GM19395 (cell line): ENCODE data around the gene COL4A1.

Experiments
- ATAC-seq: cut with Tn5 transposase; IDR thresholded peaks from one replicate; pipeline ENCODE4 v1.9.1; 2021; ENCODE audit warnings: mild to moderate bottlenecking, moderate library complexity; ENCODE audit not compliant: unreplicated experiment

COL4A1 gene

DNA sequence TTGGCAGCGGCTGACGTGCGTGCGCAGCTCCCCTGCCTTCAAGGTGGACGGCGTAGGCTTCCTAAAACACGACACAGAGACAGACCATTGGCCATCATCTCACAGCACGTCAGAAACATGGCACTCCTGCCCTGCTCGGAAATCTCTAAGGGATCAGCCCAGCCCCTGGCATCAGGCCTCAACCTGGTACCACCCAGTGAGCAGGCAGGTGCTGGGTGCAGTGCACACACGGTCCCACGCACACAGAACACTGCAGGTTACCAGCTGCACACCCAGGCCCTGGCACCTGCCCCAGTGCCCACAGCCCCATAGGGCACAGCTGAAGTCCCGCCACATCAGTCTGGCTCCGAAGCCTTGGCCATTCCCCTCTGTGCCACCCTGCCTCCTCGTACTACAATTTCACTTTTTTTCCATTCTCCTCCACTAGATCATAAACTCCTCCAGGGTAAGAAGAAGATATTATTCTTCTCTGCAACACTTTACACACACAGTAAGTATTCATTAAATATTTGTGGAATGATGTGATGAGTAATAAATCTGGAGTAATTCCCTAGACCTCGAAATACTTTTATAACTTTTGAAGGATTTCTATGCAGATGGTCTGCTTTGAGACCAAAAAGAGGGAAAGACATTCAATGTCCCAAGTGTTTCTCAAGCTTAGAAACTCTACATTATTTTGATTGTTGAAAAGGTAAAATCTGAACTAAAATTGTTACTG, 156.4 kb downstream of the COL4A1 start:
- no peak for ATAC-seq

DNA sequence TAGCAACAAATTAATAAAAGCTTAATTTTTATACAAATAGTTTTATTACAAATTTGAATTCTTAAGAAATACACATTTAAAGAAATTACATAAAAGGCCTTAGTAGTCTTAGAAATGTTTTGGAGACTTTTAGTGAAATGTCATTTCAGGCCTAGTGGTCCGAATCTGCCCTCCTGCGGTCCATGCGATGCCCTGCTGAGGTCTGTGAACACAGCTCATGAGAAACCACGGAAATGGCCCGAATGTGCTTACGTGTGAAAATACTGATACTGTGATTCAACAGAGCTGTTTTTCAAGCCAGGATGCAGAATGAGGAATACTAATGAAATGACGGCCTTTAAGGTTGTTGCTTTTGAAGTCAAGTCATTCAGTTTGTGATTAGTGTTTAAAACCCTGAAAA, 157.9 kb downstream of the COL4A1 start:
- ATAC-seq, result no peak

DNA sequence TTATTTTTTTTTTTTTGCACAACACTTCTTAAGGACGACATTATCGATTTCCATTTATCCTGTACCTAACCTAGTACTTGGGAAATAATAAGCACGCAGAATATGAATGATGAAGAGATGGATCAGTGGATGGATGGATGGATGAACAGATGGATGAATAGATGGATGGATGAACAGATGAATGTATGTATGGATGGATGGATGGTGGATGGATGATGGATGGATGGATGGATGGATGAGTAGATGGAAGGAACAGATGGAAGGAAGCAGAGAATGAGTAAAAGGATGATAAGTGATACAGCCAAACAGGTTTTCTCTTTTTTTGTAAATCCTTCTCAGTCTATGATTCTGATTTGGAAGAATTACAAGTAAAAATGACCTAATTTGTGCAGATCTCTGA, 166.9 kb downstream of the COL4A1 start:
- no peak for ATAC-seq

DNA sequence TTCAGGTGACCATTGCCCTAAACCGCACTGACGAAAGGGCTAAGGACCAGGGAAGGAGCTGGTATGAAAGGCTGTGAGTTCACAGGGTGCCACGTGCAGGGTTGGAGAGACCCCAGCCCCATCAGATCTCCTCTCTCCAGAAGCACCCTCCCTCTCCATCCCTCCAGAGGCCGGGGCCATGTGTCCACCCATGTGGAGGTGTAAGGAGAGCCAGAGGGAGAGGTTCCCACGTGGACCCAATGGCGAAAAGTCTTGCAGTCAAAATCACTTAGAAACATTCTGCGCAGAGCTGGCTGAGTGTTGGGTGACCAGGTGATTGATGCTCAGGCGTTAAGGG, 168.3 kb downstream of the COL4A1 start:
- ATAC-seq, result no peak

DNA sequence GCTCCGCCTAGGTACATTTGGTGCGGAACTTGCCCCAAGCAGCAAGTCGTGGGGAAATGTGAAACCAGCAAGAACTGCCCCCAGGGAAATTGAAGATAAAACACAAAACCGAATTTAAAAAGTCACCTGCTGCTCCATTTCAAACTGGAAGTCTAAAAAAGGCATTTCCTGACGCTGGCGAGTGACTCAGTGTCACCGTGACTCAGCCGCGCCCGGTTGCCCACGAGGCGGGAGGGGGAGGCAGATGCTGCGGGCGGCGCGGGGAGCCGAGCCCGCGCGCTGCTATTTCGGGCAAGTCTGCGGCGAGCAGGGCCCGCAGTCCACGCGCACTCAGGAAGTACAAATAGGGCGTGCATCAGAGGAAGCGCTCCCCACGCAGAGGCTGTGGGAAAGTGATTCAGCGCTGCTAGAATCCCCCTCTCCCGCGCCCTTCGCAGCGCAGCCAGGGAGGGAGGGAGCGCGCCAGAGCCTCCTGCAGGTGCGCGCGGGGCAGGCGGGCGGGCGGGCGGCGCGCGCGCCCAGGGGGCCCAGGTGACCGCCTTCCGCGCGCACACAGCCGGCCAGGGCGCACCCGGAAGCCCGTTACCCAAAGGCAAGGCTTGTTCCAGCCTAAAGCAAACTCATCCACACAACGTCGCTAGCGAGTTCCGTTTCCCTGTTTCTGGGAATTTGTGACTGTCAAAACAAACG, 168.8 kb downstream of the COL4A1 start:
- peak; percentile 69 for ATAC-seq

DNA sequence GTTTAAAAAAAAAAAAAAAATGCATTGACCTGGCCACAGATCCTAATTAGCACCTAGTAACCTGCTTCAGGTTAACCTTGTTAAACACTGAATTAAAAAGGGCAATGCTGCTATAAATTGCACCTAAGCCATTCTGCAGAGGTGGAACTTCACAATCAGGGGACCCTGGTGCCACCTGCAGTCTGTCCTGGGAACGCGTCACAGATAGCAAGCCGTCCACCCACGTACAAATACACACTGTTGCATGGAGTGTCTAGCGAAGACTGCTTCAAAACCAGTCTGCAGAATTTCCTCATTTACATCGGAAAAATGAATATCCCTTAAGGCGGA, 169.3 kb downstream of the COL4A1 start:
- ATAC-seq, result peak; percentile 83

DNA sequence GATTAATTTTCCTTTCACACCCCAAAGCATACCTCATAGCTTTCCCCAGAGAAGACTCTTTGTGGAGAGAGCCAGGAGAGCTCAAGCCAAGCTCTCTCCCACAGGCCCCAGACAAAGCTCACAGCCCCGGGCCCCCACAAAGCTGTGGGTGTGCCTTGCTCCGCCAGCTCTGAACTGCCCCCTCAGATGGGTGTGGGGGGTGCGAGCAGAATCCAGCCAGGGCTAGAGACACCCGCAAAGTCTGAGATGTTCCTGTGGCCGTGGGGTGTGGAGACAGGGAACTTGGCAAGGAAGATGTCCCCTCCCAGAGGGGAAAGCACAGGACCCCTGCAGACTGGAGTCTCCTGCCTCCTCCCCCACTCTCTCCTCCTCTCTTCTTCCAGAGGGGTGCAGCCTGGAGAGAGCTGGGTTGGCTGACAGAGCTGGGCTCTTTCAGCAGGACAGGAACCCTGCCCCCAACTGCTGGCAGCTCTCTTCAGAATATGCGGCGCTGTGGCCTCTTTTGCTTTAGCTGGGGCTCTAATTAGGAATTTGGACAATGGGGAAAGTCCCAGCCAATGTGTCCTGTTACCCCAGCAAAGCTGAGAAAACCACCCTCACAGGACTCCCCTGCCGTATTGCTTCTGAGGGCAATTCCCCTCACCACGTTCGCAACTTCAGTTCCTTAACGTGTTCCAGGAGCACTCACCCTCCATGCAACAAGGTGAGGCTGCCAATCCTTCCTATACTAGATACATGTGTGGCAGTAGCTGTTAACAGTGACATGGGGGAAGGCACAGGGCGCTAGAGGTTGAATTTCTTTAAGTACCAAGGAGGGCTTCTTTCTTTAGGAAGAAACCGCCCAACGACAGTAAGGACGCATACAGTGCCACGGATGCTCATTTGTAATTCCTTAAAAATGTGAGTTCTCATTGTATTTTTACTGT, 170.0 kb downstream of the COL4A1 start:
- no peak for ATAC-seq

DNA sequence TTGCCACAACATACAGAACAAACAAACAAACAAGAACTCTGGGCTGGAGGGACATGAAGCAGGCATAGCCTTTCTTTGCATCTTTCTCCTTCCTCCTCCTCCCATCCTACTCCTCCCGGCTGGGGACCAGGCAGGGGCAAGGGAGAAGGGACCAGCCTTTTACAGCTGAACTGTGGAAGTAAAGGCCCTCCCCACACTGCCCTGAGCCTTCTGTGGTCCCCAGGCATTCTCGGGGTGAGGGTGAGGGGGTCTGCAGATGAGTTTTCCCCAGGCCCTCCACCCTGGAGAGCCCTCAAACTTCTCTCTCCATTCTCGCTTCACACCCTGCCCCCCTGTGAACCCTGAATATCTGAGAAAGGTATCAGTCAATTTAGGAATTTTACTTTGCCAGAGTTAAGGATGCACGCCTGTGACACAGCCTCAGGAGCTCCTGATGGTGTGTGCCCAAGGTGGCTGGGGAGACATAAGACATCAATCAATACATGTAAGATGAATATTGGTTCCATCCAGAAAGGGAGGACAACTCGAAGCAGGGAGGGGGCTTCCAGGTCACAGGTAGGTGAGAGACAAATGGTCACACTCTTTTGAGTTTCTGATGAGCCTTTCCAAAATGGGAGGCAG, 170.9 kb downstream of the COL4A1 start:
- ATAC-seq, result no peak

DNA sequence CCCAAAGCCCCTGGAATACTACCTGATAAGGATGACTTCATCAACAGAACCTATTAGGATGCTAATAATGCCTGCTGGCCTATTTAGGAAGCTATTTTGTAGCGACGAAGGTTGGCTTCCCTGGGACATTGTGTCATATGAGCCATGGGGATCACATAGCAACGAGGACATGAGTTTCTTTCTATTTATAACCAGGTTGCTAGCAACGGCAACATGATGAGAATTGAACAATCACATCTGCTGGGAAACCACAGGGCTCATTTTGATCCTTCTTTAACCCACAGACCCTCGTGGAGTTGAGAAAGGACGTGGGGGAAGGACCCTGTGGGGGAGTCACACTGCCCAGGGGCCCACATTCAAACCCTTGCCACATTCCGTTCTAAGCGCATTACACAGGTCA, 172.2 kb downstream of the COL4A1 start:
- ATAC-seq, result no peak

DNA sequence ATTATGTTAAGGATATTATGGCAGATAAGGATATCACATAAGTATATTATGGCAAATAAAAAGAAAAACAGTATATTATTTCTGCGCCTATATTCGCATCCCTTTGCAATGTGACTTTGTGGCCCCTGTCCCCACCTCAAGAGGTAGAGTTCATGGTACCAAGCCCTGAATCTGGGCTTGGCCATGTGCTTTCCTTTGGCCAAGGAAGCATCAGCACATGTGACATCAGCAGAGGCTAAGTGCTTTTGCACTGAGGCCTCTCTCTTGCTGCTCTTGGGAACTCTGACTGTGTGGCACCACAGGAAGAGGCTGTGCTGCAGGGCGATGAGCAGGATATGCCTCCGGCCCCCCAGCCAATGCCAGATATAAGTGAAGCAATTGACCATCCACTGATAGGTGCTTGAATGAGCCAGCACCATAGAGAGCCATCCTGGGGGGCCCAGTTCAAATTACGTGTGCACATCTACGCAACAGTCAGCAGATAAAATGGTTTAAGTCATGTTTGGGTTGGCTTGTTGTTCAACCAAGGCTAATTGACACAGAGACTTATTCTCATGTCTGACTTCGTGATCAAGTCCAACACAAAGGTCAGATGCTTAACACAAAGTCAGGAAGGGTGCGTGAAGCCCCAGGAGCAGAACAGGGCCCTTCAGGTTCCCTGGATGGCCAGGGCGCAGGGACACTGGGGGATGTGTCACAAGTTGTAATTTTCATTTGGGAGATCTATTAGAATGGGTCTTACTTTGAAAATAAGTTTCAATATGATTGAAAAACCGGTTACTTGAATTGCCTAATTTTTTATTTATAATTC, 173.3 kb downstream of the COL4A1 start:
- no peak for ATAC-seq

DNA sequence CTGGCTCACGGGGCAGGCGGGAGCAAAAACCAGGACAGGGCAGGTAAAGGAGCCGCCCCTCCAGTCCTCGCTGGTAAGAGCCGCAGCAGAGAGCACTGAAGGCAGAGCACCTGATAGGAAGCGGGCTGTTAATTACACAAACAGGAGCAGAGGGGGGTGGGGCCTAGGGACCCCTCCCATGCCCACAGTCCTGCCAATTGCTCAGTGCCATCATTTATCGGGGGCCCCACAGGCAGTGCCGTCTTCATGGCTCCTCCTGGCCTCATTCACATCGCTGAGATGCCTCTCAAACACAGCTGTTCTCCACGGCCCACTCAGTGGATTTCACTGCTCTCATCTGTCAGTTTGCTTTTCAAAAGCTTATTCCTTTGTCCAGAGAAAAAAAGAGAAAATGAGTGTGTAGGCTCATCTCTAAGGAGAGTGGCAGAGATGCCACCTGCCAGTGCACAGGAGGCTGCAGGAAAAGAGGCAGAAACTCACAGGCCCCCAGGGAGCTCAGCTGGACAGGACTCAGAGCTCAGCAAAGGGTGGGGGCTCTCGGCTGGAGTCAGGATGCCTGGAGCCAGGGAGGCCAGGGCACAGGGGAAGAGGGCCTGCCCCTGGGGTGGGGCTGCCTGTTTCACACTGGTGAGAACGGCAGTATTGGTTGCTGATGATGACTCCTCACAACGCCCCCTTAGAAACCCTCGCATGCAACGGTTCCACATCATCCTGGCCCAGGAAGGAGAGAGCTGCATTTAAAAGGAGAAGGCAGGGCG, 174.6 kb downstream of the COL4A1 start:
- ATAC-seq, result no peak

DNA sequence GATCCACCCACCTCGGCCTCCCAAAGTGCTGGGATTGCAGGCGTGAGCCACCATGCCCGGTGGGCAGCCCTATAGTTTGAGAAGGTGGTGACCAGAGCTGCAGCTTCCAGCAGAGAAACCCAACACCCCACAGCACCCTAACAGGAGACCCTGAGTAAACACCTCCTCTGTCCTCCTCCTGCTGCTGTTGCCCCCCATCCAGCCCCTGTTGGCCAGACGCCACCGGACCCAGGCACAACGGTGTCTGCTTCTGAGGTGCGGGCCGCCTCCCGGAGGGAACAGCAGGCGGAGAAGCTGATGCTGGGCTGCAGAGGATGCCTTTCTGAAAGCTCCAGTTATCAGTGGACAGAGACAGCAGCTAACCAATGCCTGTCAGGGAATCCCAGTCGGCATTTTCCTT, 175.5 kb downstream of the COL4A1 start:
- no peak for ATAC-seq

DNA sequence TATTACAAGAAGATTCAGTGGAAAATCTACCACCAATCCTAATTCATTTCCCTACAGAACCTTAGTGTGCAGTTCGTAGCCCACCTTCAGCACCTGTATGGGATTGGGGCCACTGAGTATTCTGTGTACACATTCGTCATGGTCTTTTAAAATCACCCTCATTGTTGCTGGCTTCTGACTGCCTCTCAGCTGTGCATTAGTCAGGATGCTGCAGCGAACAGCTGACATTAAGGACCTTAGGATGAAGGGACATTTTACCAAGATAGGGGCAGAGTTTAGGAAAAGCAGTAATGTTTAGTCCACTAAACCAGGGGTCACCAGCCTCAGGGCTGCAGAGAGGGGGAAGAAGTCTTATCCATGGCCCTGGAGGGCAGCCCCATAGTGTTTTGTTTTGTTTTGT, 176.5 kb downstream of the COL4A1 start:
- ATAC-seq, result no peak

DNA sequence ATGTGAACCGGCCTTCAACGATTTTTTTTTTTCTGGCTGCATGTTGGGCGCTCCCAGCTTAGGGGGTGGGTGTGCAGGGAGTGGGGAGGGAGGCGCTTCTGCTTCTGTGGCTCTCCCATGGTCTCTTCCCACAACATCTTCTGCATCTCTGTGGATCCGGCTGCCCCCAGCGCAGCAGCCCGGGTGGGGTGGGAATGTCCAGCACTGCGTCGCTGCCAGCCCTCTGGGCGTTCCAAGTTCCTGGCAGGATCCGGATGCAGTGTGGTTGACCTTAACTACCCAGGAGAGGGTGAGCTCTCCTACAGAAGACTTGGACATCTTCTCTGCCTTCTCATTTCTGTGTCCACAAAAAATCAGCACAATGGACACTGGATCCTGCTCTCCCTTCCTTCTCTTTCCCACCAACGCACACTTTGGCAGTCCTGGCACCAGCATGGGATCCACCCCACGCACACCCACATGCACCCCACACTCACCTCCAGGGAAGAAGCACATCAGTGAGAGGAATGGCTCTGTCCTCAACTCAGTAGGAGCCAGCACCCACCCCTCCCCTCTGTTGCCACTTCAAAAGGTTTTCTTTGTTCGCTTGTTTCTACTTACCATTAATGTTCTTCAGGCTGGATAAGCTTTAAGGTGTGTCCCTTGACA, 177.3 kb downstream of the COL4A1 start:
- no peak for ATAC-seq

DNA sequence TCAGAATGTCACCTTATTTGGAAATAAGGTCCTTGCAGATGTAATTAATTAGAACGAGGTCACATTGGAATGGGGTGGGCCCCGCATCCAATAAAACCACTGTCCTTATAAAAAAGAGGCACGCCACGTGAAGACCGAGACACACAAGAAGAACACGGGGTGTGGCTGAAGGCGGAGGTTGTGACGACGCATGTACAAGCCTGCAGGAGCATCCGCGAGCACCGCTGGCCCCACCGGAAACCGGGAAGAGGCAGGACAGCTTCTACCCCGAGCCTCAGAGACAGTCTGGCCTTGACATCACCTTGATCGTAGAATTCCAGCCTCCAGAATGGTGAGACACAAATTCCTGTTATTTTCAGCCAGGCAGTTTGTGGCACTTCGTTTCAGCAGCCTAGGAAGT, 177.9 kb downstream of the COL4A1 start:
- ATAC-seq, result no peak

DNA sequence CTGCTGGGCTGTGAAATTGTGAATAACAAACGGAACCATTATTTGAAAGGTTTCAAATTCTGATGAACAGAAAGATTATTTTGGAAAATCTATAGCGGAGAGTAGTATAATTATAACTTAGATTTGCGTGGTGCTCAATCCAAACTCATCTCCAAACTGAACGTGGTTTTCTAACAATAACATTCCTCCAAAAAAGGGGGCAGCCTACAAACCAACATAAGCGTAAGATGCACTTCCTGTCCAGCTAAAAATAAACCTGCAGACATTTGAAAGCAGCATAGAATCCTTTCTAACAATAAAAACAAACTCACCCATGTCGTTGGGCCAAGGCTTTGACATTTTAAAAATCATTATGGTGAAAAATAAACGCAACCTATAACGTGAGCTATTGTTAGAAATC, 178.4 kb downstream of the COL4A1 start:
- ATAC-seq, result no peak

DNA sequence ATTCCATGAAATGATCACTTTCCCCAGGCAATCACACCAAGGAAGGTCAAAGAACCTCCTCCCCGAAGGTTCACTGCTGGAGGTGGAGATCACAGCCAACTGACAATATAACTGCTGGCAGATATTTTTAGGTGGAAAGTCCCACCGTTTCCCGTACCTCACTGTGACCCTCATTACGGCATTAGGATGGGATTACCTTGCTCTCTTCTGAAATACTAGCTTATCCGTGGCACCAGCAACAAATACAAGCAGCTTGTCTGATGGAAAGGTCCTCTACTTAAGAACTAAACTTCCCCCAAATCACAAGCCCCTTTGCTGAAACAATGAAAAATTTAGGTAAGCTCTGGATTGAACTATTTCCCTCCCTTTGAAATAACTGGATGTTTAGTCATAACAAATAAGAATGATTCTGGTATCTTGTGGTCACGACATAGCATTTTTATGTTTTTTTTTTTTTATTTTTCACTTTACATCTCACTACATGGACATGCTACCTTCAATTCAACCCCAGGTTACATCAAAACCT, 178.9 kb downstream of the COL4A1 start:
- no peak for ATAC-seq

DNA sequence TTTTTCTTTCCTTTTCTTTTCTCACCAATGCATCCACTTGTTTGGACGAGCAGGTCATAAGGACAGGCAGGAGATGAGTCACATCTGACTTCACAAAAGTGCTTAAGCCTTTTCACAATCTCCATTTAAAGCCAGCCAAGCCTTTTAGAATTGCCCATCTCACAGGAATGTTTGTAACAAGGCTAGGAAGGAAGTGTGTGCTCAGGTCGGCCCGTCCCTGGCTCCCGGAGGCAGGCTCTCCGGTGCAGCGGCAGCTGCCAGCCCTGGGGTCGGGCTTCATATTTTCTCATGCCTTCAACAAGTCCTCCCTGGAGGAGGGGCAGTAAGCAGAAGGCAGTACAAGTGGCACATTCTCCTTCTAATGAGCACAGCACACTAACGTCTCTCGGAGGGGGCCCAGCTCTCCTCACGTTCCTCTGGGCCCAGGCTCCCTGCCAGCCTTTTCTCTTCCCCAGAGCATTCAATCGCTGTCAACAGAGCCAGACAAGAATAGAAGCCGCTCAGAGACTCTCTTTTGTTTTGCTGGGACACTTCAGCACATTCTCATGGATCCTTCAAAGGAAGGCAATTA, 180.5 kb downstream of the COL4A1 start:
- no peak for ATAC-seq
